ENCODE measurements around the gene IGFBP3. TPM values are rescaled to one million over a fixed set of nuclear protein-coding genes. Genes with fewer than 3 reads are reported as not detected.

IGFBP3 gene
- total RNA-seq, 1 experiment from 2014 or later = 101 TPM

DNA sequence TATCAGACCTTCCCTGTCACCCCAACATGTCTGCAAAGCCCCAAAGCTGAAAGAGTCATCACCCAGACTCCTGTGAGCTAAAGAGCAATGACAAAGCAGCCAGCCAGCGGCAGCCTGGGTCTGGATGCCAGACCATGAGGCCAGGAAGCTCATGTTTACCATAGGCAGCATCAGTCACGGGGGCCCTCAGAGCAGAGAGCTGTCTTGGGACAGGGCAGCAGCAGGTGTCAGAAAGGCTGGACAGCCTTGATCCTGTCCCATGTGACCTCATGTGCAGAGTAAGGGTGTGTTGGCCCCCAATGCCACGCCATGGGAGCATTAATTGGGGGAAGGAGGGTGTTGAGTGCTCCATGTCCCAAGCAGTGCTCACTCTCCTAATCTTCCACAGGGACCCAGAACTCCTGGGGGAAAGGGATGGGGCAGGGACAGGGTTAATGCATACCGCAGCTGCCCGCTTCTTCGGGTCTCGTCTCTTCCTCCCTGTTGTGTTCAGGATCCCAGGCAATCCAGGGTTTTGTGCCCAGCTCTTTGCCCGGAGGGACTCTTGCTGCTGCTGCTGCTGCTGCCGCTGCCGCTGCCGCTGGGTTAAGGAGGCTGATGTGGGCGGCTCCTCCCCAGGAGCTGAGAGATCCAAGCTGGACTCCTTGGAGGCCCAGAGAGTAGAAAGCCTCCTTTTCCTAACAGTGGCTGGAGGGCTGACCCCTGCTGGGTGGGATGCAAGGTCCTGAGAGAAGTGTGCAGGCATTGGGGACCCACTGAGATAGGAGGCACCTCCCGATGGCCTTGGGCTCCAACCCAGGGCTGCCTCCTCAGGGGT lies 55.3 kb downstream of the IGFBP3 start:
- DNase-seq (ENCODE audit: low read depth in 1 of 2, low spot score in 2 of 2) = no peak
- Histone ChIP-seq H3K9me3 (replicated peaks) (no peaks in the 10 kb centered on the region), H3K4me3 (no peak overlapping the region)

DNA sequence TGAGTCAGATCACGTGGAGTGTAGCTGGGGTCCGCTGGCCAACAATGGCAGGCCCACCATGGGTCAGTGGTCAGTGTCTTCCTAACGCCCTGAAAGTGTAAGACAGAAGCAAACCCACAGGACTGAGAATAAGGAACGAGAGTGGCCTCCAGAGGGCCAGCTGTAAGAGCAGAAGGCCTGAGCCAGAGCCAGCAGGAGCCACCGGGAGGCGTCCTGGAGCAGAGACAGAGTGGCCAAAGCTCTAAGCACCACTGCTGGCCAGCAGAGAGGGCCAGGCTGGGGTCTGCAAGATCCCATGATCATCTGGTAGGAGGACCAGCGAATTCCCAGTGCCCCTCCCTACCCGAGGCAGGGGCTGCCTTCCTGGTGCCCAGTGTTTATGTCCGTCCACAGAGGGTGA lies 57.4 kb downstream of the IGFBP3 start:
- H3K36me3 ChIP-seq = no peaks in the 10 kb centered on the region
- no peaks in the 10 kb centered on the region for H3K9me3 ChIP-seq (replicated peaks)
- H3K4me3 ChIP-seq = no peak overlapping the region
- H3K27ac ChIP-seq = no peak overlapping the region
- no peak for DNase-seq (ENCODE audit: low read depth in 1 of 2, low spot score in 2 of 2)
- H3K4me1 ChIP-seq (replicated peaks) = no peaks in the 10 kb centered on the region
- H3K27me3 ChIP-seq (replicated peaks) = peaks cover 12% of the 10 kb centered on the region

More for the DNA sequence above, 55.3 kb downstream of the IGFBP3 start:
- Histone ChIP-seq H3K36me3 (no peaks in the 10 kb centered on the region), H3K27ac (no peak overlapping the region), H3K27me3 (replicated peaks) (peaks cover 1% of the 10 kb centered on the region), H3K4me1 (replicated peaks) (0 out of 2 replicates have a peak, but pooled peaks cover 5% of the 10 kb centered on the region)

Other genes with a start within 250 kb of the IGFBP3 start
- not detected in 2 replicates for gene CCDC201, start 48.2 kb downstream of the IGFBP3 start, total RNA-seq (2014; rRNA removed; shearing (Covaris generic))
- gene IGFBP1, start 32.8 kb downstream of the IGFBP3 start, total RNA-seq (2014; rRNA removed; shearing (Covaris generic)) = not detected in 2 replicates

All from SJSA1 (cell line).